ENCODE results near the gene TMEM121B.

DNA sequence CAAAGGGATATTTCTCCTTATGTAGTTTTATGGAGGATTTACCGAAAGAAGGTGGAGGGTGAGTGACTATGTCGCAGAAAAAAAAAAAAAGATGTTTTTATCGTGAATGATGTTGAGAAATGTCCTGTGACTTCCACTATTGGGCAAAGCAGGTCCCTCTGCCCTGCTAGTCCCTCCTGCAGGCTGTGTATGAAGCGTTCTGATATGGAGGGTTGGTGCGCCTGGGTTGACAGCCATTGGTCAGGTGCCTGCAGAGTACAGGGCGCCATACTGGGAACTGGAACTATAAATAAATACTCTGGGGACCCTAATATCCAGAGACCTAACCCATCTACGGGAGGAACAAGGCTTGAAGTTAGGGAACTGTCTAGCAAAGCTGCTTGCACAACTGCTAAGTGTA lies 34.9 kb downstream of the TMEM121B start:
- no peak for TF ChIP-seq POLR2AphosphoS5 (IDR thresholded peaks at IDR 0.05)
- TF ChIP-seq, protein P1, sequence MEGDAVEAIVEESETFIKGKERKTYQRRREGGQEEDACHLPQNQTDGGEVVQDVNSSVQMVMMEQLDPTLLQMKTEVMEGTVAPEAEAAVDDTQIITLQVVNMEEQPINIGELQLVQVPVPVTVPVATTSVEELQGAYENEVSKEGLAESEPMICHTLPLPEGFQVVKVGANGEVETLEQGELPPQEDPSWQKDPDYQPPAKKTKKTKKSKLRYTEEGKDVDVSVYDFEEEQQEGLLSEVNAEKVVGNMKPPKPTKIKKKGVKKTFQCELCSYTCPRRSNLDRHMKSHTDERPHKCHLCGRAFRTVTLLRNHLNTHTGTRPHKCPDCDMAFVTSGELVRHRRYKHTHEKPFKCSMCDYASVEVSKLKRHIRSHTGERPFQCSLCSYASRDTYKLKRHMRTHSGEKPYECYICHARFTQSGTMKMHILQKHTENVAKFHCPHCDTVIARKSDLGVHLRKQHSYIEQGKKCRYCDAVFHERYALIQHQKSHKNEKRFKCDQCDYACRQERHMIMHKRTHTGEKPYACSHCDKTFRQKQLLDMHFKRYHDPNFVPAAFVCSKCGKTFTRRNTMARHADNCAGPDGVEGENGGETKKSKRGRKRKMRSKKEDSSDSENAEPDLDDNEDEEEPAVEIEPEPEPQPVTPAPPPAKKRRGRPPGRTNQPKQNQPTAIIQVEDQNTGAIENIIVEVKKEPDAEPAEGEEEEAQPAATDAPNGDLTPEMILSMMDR (IDR thresholded peaks at IDR 0.05), result no peak

Data from breast epithelium (tissue), 3 donors.